H9 (cell line): ENCODE data around the gene SP100. TPM values are rescaled to one million over a fixed set of nuclear protein-coding genes. Genes with fewer than 3 reads are reported as not detected.

Source experiments
- DNase-seq: peaks from one replicate; pipeline ENCODE4 v3.0.0-alpha.2; 2017
- H2AFZ ChIP-seq: one replicate; pipeline ENCODE4 v1.6.1; 2013; ENCODE audit warnings: mild to moderate bottlenecking, low read length, control low read depth, moderate library complexity
- H2AK5ac ChIP-seq: 2 replicates; pipeline ENCODE4 v1.6.1; 2013; ENCODE audit warnings: low read length, control low read depth, mixed read lengths; ENCODE audit not compliant: insufficient read length
- H2BK120ac ChIP-seq: one replicate; pipeline ENCODE4 v1.6.1; 2013; ENCODE audit warnings: low read depth, mild to moderate bottlenecking, low read length, control low read depth, inconsistent platforms; ENCODE audit not compliant: poor library complexity, severe bottlenecking
- H2BK12ac ChIP-seq: 2 replicates; pipeline ENCODE4 v1.6.1; 2013; ENCODE audit warnings: low read length, control low read depth, mixed read lengths, low read depth; ENCODE audit not compliant: insufficient read length
- H2BK15ac ChIP-seq: 2 replicates; pipeline ENCODE4 v1.6.1; 2013; ENCODE audit warnings: low read depth, low read length, control low read depth
- H2BK20ac ChIP-seq: one replicate; pipeline ENCODE4 v1.6.1; 2013; ENCODE audit warnings: low read depth, mild to moderate bottlenecking, low read length, control low read depth, inconsistent platforms; ENCODE audit not compliant: poor library complexity, severe bottlenecking
- H2BK5ac ChIP-seq: 2 replicates; pipeline ENCODE4 v1.6.1; 2013; ENCODE audit warnings: low read length, control low read depth, mixed read lengths; ENCODE audit not compliant: insufficient read length
- H3K14ac ChIP-seq: 2 replicates; pipeline ENCODE4 v1.6.1; 2013; ENCODE audit warnings: low read length, control low read depth; ENCODE audit not compliant: insufficient read depth
- H3K18ac ChIP-seq: 2 replicates; pipeline ENCODE4 v1.6.1; 2013; ENCODE audit warnings: low read depth, mild to moderate bottlenecking, mixed read lengths, low read length, control low read depth; ENCODE audit not compliant: insufficient read length
- H3K23ac ChIP-seq: 2 replicates; pipeline ENCODE4 v1.6.1; 2013; ENCODE audit warnings: low read length, control low read depth, mixed read lengths, low read depth; ENCODE audit not compliant: insufficient read length
- H3K23me2 ChIP-seq: 2 replicates; pipeline ENCODE4 v1.6.1; 2013; ENCODE audit warnings: low read depth, mild to moderate bottlenecking, mixed read lengths, low read length, control low read depth; ENCODE audit not compliant: insufficient read length, poor library complexity, severe bottlenecking
- H3K27ac ChIP-seq: 2 replicates; pipeline ENCODE4 v1.5.1; 2013; ENCODE audit warnings: low read length, control low read depth, mixed read lengths, low read depth; ENCODE audit not compliant: insufficient read length
- H3K27me3 ChIP-seq: 2 replicates; pipeline ENCODE4 v1.6.1; 2013; ENCODE audit warnings: low read length, control low read depth, inconsistent platforms; ENCODE audit not compliant: insufficient read depth
- H3K4ac ChIP-seq: 2 replicates; pipeline ENCODE4 v1.6.1; 2013; ENCODE audit warnings: low read depth, mild to moderate bottlenecking, control low read depth, inconsistent platforms, low read length, moderate library complexity
- H3K4me1 ChIP-seq: 2 replicates; pipeline ENCODE4 v1.6.1; 2013; ENCODE audit warnings: low read length, control low read depth, inconsistent platforms; ENCODE audit not compliant: insufficient read depth
- H3K4me2 ChIP-seq: 2 replicates; pipeline ENCODE4 v1.6.1; 2013; ENCODE audit warnings: low read length, control low read depth, mixed read lengths; ENCODE audit not compliant: insufficient read length, insufficient read depth
- H3K56ac ChIP-seq: 2 replicates; pipeline ENCODE4 v1.6.1; 2013; ENCODE audit warnings: low read depth, mild to moderate bottlenecking, mixed read lengths, low read length, control low read depth; ENCODE audit not compliant: insufficient read length
- H3K79me1 ChIP-seq: 2 replicates; pipeline ENCODE4 v1.6.1; 2013; ENCODE audit warnings: low read depth, mild to moderate bottlenecking, moderate library complexity, low read length, control low read depth, inconsistent platforms; ENCODE audit not compliant: insufficient read depth, poor library complexity, severe bottlenecking
- H3K79me2 ChIP-seq: 2 replicates; pipeline ENCODE4 v1.6.1; 2013; ENCODE audit warnings: low read length, control low read depth, inconsistent platforms; ENCODE audit not compliant: insufficient read depth
- H3K9ac ChIP-seq: 2 replicates; pipeline ENCODE4 v1.6.1; 2013; ENCODE audit warnings: low read length, control low read depth, mixed read lengths; ENCODE audit not compliant: insufficient read length; ENCODE audit errors: extremely low read depth
- H3K9me3 ChIP-seq: one replicate; pipeline ENCODE4 v1.6.1; 2013; ENCODE audit warnings: low read depth, low read length, inconsistent platforms; ENCODE audit not compliant: control insufficient read depth
- H3T11ph ChIP-seq: one replicate; pipeline ENCODE4 v1.6.1; 2013; ENCODE audit warnings: mild to moderate bottlenecking, low read length, control low read depth, inconsistent platforms
- H4K20me1 ChIP-seq: one replicate; pipeline ENCODE4 v1.6.1; 2013; ENCODE audit not compliant: control insufficient read depth, insufficient read length, insufficient read depth
- H4K5ac ChIP-seq: 2 replicates; pipeline ENCODE4 v1.6.1; 2013; ENCODE audit warnings: low read depth, mild to moderate bottlenecking, mixed read lengths, low read length, control low read depth; ENCODE audit not compliant: insufficient read length
- H4K8ac ChIP-seq: replicated peaks from 2 replicates; pipeline ENCODE4 v1.6.1; 2013; ENCODE audit warnings: low read length, control low read depth, mixed read lengths, low read depth; ENCODE audit not compliant: insufficient read length
- H4K91ac ChIP-seq: 2 replicates; pipeline ENCODE4 v1.6.1; 2013; ENCODE audit warnings: low read depth, mild to moderate bottlenecking, moderate library complexity, mixed read lengths, low read length, control low read depth; ENCODE audit not compliant: insufficient read length
- H3K27ac Mint-ChIP-seq, 3 experiments: 2 replicates in 2 of 3; 3 replicates in 1 of 3; pipeline ENCODE4 v1.8.0; 2020 to 2021; ENCODE audit warnings: mixed read lengths in 3 of 3, mild to moderate bottlenecking in 1 of 3, moderate library complexity in 1 of 3
- H3K27me3 Mint-ChIP-seq: 2 replicates; pipeline ENCODE4 v1.8.0; 2021; ENCODE audit warnings: low read depth, mild to moderate bottlenecking, moderate library complexity, mixed read lengths
- H3K36me3 Mint-ChIP-seq, 3 experiments: 2 replicates in 2 of 3; 3 replicates in 1 of 3; pipeline ENCODE4 v1.8.0; 2020 to 2021; ENCODE audit warnings: low read depth in 3 of 3, mixed read lengths in 3 of 3; ENCODE audit not compliant: insufficient read depth in 1 of 3
- H3K4me1 Mint-ChIP-seq, 2 experiments: 2 replicates each; pipeline ENCODE4 v1.8.0; 2020; ENCODE audit warnings: mixed read lengths in 2 of 2
- H3K4me3 Mint-ChIP-seq, 2 experiments: 2 replicates in 1 of 2; 3 replicates in 1 of 2; pipeline ENCODE4 v1.8.0; 2020 to 2021; ENCODE audit warnings: mild to moderate bottlenecking in 2 of 2, mixed read lengths in 2 of 2, moderate library complexity in 1 of 2
- H3K9me3 Mint-ChIP-seq, 2 experiments: 2 replicates in 1 of 2; 3 replicates in 1 of 2; pipeline ENCODE4 v1.8.0; 2020; ENCODE audit warnings: mild to moderate bottlenecking in 2 of 2, mixed read lengths in 2 of 2, moderate library complexity in 1 of 2
- WGBS: extraction: QIAGEN DNeasy Blood & Tissue Kit; methylation state at CpG from one replicate; pipeline ENCODE4 v1.1.7; 2013; ENCODE audit warnings: missing lambda C conversion rate, low lambda C conversion rate, mixed read lengths; ENCODE audit not compliant: insufficient read length; ENCODE audit errors: extremely low coverage; 5-methylcytosine and 5-hydroxymethylcytosine counted together
- total RNA-seq: library from RNA; stranded (reverse); gene quantifications from 2 replicates; pipeline ENCODE4 v1.2.1, GENCODE V29; 2021
- TF ChIP-seq, protein P1 (sequence below): fragments of 200-600 bp; sonication (generic); conservative IDR thresholded peaks from 3 replicates; pipeline ENCODE4 v1.8.0; 2021; ENCODE audit warnings: antibody characterized with exemption, mild to moderate bottlenecking

Gene SP100
- total RNA-seq, 1 experiment from 2014 or later, result 0.28 TPM

DNA sequence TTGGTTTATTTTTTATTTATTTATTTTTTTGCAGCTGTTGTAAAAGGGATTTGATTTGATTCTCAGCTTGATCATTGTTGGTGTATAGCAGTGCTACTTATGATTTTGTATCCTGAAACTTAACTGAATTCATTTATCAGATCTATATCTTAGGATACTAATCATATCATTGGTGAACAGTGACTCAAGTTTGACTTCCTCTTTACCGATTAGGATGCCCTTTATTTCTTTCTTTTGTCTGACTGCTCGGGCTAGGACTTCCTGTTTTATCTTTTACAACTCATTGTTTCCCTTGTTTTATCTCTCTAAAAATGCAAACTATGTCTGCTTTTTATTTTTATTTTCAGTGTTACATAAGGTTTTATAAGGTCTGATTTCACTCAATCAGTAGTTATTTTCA is 23.6 kb downstream of the SP100 start:
- no peaks in the 10 kb centered on the region for H3K9me3 ChIP-seq
- H3K18ac ChIP-seq, result no peak overlapping the region
- no peaks in the 10 kb centered on the region for H4K20me1 ChIP-seq
- H3K4ac ChIP-seq, result no peak overlapping the region
- no peaks in the 10 kb centered on the region for H3K4me1 ChIP-seq
- H3K4me3 Mint-ChIP-seq, result no peak overlapping the region
- no peaks in the 10 kb centered on the region for H3K27me3 Mint-ChIP-seq
- H4K5ac ChIP-seq, result no peak overlapping the region
- peaks cover 0 to 3% of the 10 kb centered on the region in 2 experiments; a peak in 2 of 4 replicates for H3K4me1 Mint-ChIP-seq
- H2BK5ac ChIP-seq, result no peak overlapping the region
- no peak overlapping the region for H3T11ph ChIP-seq
- no peak overlapping the region for H2BK120ac ChIP-seq
- no peak overlapping the region for H3K27ac ChIP-seq
- no peaks in the 10 kb centered on the region for H3K79me1 ChIP-seq
- no peak overlapping the region for H4K8ac ChIP-seq
- peak overlapping the region in 1 of 3 experiments; percentile 83; a peak in 1 of 7 replicates for H3K27ac Mint-ChIP-seq
- TF ChIP-seq, protein P1, sequence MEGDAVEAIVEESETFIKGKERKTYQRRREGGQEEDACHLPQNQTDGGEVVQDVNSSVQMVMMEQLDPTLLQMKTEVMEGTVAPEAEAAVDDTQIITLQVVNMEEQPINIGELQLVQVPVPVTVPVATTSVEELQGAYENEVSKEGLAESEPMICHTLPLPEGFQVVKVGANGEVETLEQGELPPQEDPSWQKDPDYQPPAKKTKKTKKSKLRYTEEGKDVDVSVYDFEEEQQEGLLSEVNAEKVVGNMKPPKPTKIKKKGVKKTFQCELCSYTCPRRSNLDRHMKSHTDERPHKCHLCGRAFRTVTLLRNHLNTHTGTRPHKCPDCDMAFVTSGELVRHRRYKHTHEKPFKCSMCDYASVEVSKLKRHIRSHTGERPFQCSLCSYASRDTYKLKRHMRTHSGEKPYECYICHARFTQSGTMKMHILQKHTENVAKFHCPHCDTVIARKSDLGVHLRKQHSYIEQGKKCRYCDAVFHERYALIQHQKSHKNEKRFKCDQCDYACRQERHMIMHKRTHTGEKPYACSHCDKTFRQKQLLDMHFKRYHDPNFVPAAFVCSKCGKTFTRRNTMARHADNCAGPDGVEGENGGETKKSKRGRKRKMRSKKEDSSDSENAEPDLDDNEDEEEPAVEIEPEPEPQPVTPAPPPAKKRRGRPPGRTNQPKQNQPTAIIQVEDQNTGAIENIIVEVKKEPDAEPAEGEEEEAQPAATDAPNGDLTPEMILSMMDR, result no peak
- peaks cover 0 to 1% (median 0%) of the 10 kb centered on the region in 3 experiments; a peak in 1 of 7 replicates for H3K36me3 Mint-ChIP-seq
- no peak overlapping the region for H3K23ac ChIP-seq
- H3K4me2 ChIP-seq, result no peak overlapping the region
- no peak for DNase-seq
- no peak overlapping the region for H2BK20ac ChIP-seq
- WGBS, result no CpG with 5 or more reads among the region's 2 CpGs
- H3K56ac ChIP-seq, result no peak overlapping the region
- no peaks in the 10 kb centered on the region for H3K23me2 ChIP-seq
- peaks cover 8% of the 10 kb centered on the region in 2 experiments for H3K9me3 Mint-ChIP-seq
- H2AFZ ChIP-seq, result no peak overlapping the region
- H3K79me2 ChIP-seq, result no peaks in the 10 kb centered on the region
- no peak overlapping the region for H3K14ac ChIP-seq
- no peak overlapping the region for H2AK5ac ChIP-seq
- H2BK15ac ChIP-seq, result no peak overlapping the region
- no peaks in the 10 kb centered on the region for H3K27me3 ChIP-seq
- H4K91ac ChIP-seq, result no peak overlapping the region
- no peak overlapping the region for H2BK12ac ChIP-seq
- H3K9ac ChIP-seq, result no peak overlapping the region
